Hippocampal formation (tissue), 2 donors: ENCODE results near the gene HAPLN2.
A peak's percentile ranks its signal among the peaks of the same experiment; 100 is the strongest.

Source experiments
- DNase-seq, 2 donors: peaks; one replicate each; lab custom pipeline; 2025; lab: John Stamatoyannopoulos, UW

The HAPLN2 gene

GRCh38 chr1:156663178-156663577 lies 44.0 kb downstream of the HAPLN2 start:
- DNase-seq, result no peak

- DNase-seq, result no peak
Observed at GRCh38 chr1:156664046-156664766, 45.0 kb downstream of the HAPLN2 start.

- no peak for DNase-seq
Observed at GRCh38 chr1:156664767-156665411, 45.7 kb downstream of the HAPLN2 start.

- DNase-seq, result no peak
Observed at GRCh38 chr1:156665539-156665938, 46.3 kb downstream of the HAPLN2 start.

- DNase-seq, result no peak
Observed at GRCh38 chr1:156666862-156667609, 47.8 kb downstream of the HAPLN2 start.

GRCh38 chr1:156667610-156667967 lies 48.4 kb downstream of the HAPLN2 start:
- no peak for DNase-seq

- no peak for DNase-seq
Observed at GRCh38 chr1:156667968-156668709, 48.9 kb downstream of the HAPLN2 start.

GRCh38 chr1:156668801-156669637 lies 49.8 kb downstream of the HAPLN2 start:
- no peak for DNase-seq

- no peak for DNase-seq
Observed at GRCh38 chr1:156669794-156670193, 50.6 kb downstream of the HAPLN2 start.

- DNase-seq, result no peak
Observed at GRCh38 chr1:156670359-156670758, 51.1 kb downstream of the HAPLN2 start.

GRCh38 chr1:156670791-156671190 lies 51.6 kb downstream of the HAPLN2 start:
- DNase-seq, result no peak

GRCh38 chr1:156671804-156672203 lies 52.6 kb downstream of the HAPLN2 start:
- no peak for DNase-seq

GRCh38 chr1:156673387-156674121 lies 54.3 kb downstream of the HAPLN2 start:
- DNase-seq, result peak in 1 of 2 donors; percentile 53
